HG02642 (cell line): ENCODE measurements around the gene KLHL2.
"Not testable (repeated sequence)": the region's sequence is repeated elsewhere in the genome, so short reads cannot be mapped to it uniquely, and the experiment has no call there.

Experiments
- ATAC-seq: cut with Tn5 transposase; IDR thresholded peaks from one replicate; pipeline ENCODE4 v1.9.1; 2021; ENCODE audit warnings: mild to moderate bottlenecking; ENCODE audit not compliant: unreplicated experiment, poor library complexity

Gene KLHL2

DNA sequence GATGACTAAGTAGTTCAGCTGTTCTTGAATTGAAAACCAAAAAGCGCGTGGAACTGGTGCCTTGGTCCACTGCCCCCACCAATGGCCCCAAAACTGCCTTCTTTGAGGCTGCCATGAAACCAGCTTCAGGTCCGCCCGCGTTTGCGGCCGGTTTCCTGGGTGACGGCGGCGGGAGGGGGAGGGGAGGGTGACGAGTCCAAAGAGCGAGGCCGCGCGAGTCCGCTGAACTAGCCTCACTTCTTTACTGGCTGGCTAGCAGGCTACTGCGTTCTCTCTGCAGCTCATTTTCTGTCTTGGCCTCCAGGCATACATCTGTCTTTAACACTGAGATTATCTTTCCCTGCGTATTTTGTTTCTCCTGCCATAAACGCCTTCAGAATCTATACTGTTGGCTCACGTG lies 72.2 kb downstream of the KLHL2 start:
- ATAC-seq, result not testable (repeated sequence)

DNA sequence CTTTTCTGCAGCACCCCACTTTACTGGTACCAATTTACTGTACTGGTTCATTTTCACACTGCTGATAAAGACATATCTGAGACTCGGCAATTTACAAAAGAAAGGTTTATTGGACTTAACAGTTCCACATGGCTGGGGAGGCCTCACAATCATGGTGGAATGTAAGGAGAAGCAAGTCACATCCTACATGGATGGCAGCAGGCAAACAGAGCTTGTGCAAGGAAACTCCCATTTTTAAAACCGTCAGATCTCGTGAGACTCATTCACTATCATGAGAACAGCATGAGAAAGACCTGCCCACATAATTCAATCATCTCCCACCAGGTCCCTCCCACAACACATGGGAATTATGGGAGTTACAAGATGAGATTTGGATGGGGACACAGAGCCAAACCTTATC lies 77.3 kb downstream of the KLHL2 start:
- not testable (repeated sequence) for ATAC-seq

DNA sequence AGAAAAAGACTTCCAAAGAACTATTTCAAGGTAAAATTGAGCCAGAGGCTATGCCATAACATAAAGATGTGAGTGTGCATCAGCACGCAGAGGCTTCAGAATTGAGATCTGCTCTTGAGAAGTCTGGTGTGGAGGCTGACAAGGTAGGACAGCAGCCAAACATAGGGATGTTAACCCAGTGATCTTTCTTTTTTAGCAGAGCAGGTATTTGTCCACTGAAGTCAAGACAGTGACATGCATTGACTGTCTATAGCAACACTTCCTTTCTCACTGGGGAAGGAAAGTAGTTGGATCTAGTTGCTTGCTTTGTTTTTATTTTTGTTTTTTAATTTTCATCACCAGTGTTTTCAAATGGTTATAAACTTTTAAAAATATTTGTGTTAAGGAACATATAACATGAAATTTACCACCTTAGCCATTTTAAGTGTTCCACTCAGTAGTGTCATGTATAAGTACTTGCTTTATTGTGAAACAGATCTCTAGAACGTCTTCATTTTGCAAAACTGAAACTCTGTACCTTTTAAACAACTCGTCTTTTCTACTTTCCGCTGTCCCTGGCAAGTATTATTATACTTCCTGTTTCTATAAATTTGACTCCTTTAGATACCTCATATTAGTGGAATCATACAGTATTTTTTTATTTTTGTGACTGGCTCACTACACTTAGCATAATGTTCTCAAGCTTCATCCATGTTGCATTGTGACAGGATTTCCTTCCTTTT lies 79.4 kb downstream of the KLHL2 start:
- ATAC-seq, result peak; percentile 78

DNA sequence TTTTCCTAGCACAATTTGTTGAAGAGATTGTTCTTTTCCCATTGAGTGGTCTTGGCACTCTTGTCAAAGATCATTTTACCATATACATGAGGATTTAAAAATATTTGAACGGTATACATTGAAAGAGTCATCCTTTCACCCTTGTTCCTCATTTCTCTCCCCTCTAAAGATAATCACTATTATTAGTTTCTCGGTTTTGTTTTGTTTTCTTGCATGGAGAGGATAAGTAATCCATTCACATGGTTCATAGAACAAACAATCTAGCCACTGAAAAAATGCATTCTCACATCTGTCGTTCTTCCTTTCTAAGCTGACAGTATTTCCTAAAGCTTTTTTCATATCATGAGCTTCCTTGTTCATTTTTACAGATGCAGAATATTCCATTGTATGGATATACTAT lies 80.9 kb downstream of the KLHL2 start:
- peak; percentile 39 for ATAC-seq

DNA sequence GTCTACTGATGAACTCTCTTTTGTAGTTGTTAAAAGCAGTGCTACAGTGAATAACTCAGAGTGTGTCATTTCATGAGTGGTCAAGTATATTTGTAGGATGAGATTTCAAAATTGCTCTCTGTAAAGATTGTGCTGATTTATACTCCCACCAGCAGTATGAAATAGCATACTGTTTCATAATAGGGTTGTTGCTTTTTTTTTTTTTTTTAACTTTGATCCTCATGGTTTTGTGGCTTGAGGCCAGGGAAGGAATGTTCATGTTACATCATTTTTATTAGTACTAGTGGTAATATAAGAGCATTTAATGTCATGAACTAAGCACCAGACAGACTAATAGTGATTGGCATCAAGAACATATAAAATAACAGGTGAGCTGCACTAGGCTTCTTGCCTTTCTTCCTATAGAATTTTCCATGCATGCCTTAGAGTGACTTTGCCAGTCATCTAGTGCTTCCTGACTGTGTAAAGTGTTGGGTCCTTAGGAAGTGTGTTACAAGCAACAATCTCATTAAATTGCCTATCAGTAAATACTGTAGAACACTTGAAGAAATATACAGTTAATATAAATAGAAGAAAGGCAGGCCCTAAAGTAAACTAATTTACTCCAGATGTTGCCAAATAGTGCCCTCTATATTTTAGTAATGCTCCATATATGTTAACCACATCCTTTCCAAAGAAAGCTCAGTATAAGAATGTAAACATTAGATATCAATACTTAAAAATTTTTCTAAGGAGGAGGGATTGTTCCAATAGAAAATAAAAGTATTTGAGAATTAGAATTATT lies 81.5 kb downstream of the KLHL2 start:
- ATAC-seq, result peak; percentile 18

DNA sequence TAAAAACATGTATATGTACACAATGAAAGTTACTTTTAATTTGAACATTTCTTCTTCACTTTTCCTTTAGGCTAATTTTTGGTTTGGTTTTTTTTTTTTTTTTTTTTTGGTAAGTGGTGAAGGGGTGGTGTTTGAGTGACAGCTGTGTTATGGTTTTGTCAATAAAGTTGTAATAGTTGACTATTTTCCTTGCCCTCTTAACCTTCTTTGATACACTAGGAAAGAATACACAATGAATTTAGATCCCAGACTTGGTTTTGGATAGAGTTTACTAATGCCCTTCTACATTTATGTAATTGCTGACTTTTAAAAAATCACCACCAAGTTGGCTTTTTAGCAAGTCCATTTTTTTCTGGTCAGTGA lies 82.0 kb downstream of the KLHL2 start:
- ATAC-seq, result no peak

DNA sequence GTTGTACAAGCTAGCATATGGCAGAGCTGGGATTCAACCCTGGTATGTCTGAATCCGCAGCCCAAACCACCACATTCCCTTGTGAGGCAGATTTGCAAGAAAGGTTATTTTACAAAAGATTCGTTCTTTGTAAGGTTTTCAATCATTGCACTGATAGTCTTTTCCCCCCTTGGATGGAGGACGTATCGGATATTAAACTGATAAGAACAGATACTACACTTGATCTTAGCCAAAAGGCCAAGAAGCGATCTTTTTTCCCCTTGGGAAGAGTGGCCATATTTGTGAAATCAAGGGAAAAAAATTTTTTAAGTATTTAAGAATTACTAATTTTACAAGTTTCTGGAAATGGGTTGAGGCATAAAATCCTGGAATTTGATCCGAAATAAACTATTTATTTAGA lies 85.7 kb downstream of the KLHL2 start:
- ATAC-seq, result no peak

DNA sequence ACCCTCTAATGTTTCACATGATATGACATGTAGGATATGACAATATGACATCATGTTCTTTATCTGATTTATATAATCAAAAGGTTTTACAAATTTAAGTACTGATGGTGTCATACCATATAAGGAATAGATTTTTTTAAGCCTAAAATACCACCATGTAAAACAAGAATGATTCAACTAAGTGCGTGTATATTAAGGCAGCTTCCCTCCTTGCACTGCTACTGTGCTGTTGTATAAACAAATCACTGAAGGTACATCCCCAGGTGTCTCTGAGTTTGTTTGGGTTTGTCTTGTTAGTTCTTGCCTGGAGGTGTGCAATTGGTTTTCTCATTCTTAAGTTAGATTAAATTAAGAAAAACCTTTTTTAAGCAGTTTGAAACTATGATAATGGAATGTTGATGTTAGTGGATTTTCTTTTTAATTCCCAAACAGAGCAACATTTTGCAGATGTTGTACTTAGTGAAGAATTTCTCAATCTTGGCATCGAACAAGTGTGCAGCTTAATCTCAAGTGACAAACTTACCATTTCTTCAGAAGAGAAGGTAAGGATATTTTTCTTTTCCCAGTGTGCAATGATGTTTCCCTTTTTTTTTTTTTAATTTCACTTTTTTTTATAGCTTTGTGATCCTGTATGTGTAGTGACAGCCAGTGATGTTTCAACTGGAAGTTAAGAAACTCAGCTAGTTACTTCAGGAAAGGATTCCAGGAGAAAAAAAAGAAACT lies 86.7 kb downstream of the KLHL2 start:
- no peak for ATAC-seq

DNA sequence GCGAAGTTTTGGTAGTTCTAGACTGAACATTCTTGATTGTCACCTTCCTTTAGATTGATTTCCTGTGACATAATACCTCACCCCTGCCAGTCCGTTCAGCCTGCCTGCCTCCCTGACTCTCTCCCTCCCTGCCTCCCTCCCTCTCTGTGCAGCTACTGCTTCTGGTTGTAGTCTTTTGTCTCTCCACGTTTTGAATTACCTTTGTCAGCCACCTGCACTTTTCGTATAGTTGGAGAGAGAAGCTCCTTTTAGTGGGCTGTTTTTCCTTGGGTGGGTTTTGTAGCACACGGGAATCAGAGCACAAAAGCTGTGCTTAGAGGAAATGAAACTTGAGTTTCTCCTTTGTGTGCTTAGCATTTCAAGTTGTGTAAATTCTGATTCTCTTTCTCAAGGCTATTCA lies 87.5 kb downstream of the KLHL2 start:
- peak; percentile 96 for ATAC-seq

DNA sequence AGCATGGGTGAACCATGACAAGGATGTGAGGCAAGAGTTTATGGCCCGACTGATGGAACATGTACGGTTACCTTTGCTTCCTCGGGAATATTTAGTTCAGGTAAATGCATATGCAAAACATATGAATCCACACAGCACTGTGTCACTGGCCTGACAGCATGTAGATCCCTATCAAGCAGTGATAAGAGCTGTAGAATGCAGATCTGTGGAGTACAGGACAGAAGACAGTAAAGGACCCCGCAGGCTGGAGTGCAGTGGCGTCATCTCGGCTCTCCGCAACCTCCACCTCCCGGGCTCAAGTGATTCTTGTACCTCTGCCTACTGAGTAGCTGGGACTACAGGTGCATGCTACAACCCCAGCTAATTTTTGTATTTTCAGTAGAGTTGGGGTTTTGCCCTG lies 90.3 kb downstream of the KLHL2 start:
- no peak for ATAC-seq

DNA sequence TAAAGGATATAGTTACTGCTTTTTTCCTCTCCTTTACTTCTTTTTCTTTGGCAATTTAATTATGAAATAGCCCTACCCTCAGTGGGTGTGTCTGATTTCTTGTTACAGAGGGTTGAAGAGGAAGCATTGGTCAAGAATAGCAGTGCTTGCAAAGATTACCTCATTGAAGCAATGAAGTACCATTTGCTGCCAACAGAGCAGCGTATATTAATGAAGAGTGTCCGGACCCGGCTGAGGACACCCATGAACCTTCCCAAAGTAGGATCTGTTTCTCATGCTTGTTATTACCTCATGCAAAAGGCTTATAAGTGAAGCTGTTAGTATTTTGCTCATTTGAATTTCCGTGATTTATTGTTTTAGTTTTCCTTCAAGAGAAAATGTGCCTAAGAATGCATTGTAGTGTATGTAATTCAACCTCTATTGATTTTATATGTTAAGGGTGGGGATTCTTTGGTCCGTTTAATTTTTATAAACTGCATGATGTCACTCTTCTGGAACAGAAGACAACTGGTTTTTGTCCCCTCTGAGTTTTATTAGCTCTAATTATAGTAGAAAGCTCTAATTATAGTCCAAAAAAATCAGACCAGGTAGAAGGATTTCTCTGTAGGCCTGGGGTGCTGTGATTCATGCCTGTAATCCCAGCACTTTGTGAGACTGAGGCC lies 92.2 kb downstream of the KLHL2 start:
- no peak for ATAC-seq

DNA sequence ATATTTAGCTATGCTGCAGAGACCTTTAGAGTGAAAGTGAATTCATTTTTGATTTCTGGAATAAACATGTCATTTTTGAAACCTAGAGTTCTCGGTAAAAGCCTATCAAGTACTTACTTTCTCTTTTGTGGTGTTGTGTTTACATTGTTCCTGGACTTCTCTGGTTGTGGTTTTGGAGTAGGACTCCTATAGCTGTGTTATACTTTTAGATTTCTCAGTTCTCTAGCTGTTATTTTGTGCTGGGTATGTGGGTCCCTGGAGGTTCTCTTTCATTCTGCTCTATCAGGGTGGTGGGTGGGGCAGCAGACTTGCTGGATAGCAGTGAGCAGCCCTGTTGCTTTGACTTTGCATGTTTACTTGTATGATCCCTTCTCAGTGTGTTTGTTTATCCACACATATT lies 94.5 kb downstream of the KLHL2 start:
- peak; percentile 82 for ATAC-seq

DNA sequence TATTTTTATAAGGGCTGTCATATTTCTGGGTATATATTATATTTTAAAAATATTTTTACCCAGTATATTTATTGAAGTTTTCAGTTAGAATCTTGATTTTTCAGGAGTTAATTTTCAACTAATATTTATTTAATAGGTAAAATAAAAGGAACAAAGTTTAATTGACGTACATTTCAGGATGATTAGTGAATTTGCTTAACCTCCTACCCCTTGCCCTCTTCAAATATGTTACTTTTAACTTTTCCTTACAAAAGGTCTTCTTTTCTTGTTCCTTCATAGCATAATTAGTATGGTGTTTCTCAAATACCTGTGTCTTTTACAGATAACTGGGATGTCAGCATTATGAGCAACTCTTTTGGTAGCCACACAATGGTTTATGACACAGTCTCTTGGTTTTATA lies 95.3 kb downstream of the KLHL2 start:
- ATAC-seq, result no peak

DNA sequence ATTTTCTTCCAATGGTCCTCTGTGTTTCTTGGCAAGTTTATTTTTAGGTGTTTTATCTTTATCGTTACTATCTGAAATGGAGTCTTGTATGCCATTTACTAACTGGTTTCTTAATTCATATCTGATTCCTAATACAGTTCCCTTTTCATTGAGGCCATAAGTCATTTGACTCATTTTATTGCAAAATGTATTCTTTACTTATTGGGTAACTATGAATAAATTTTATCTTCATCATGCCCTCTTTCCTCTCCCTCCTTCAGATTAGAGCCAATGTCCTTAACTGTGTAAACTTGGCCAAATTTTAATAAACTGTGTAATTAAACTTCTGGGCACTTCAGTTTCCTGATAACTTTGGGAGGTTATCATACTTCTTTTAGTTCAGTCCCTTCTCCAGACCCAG lies 100.8 kb downstream of the KLHL2 start:
- no peak for ATAC-seq

DNA sequence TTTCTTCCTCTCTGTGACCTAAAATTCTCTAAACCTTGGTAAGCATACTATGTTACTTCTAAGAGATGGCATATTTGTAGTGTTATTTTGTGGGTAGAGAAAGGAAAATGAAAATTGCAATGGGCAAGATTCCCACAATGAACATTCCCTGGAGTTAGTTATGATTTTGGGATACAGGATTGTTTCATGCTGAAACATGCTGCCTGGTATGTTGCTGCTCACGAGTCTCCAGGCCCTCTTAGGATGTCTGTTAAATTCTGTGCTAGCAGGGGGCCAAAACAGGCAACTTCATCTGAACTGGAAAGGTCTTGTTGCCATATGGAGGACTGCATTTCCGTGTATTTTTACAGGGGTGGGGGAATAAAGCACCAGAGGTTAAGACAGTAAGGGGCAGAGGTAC lies 101.2 kb downstream of the KLHL2 start:
- no peak for ATAC-seq

DNA sequence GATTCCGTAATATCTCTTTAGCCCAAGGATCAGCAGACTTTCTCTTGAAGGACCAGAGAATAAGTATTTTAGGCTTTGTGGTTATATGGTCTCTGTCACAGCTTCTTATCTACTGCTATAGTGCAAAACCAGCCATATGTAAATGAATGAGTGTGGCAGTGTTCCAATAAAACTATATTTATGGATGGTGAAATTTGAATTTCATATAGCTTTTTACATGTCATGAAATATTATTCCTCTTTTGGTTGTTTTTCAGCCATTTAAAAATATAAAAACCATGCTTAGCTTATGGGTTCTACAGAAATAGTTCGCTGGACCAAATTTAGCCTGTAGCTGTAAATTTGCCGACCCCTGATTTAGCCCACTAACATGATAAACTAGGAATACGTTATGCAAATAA lies 102.1 kb downstream of the KLHL2 start:
- ATAC-seq, result no peak

DNA sequence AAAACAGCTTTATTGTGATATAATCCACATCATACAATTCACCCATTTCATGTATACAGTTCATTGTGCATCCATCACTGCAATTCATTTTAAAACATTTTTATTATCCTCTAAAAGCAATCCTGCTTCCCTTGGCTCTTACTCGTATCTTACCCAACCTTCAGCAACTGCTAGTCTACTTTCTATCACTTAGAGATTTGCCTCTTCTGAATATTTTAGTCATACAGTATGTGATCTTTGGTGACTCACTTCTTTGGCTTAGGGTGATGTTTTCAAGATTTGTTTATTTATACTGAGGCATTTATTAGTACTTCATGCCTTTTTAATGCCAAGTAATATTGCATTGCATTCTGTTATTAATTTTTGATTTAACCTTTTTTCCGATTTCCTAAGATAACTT lies 105.1 kb downstream of the KLHL2 start:
- ATAC-seq, result no peak

DNA sequence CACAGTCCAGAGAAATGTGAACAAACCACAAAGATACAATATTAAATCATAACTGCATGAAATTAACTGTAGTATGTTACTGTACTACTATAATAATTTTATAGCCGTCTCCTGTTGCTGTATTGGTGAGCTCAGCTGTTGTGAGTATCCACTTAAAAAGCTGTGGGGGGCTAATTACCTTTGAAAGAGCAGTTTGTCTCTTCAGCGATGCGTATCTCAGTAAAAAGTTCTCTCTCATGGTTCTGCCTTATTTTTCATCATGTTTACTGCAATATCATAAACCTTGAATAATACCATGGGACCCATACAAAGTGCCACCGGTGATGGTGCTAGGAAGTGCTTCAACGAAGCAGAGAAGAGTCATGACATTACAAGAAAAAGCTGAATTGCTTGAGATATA lies 111.7 kb downstream of the KLHL2 start:
- ATAC-seq, result no peak

DNA sequence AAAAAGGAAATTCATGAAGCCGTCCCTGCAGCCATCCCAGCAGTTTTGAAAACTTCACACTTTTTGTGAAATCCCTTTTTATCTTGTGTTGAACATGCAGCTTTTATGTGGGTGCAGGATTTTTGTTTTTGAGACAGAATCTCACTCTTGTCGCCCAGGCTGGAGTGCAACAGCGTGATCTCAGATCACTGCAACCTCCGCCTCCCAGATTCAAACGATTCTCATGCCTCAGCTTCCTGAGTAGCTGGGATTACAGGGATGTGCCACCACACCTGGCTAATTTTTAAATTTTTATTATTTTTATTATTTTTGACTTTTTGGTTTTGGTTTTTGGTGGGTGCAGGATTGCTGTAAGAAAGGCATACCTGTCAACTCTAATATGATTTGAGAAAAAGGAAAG lies 112.1 kb downstream of the KLHL2 start:
- ATAC-seq, result no peak

DNA sequence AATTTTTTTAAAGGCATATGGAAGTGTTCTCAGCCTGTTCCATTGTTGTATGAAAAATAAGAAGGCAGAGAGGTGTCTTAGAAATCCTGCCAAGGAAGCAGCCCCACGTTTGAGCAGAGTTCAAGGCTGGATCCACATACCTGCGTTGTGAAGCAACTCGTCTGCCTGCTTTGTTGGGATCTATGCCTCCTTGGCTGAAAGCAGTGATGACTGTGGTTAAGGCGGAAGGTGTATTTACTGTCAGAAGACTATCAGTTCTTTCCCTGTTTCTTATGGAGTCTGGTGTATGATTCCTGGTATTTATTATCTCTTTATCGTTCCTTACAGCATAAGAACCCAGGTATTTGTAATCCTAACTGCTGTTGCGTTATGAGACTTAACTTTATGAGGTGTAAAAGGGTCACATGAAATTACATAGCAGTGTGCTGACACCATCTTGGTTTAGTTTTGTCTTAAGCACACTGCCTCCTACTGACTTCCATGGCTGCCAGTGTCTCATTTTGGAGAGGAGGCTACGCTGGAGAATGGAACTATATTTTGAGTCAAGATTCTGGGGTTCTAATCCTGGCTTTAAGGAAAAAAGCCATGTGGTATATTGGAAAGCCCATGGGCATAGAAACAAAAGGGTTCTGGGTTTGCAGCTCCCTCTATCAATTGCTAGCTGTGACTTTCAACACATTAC lies 117.0 kb downstream of the KLHL2 start:
- no peak for ATAC-seq
